K562 (cell line): ENCODE data around the gene MGAT1. TPM values are rescaled to one million over a fixed set of nuclear protein-coding genes. Genes with fewer than 3 reads are reported as not detected.

Experiments
- BCL6 ChIP-seq: fragments of 250-450 bp; sonication (Bioruptor Pico); IDR thresholded peaks from 2 replicates; pipeline ENCODE4 v1.4.0; 2020
- CBX8 ChIP-seq: fragments of 200-600 bp; sonication (generic); IDR thresholded peaks from 2 replicates; pipeline ENCODE4 v1.6.1; 2012; ENCODE audit warnings: borderline replicate concordance, mixed run types, low read depth, mild to moderate bottlenecking, moderate library complexity, mixed read lengths, low read length, control low read depth, inconsistent platforms; ENCODE audit not compliant: poor library complexity, severe bottlenecking; ENCODE audit errors: extremely low read depth
- CC2D1A ChIP-seq: fragments of 450-650 bp; IDR thresholded peaks from 2 replicates; pipeline ENCODE4 v1.6.1; 2017; ENCODE audit warnings: mild to moderate bottlenecking
- CEBPB ChIP-seq: fragments of 450-650 bp; IDR thresholded peaks from 2 replicates; pipeline ENCODE4 v1.6.1; 2016; ENCODE audit warnings: missing genetic modification characterization, missing compliant biosample characterization
- E2F6 ChIP-seq, 2 experiments: IDR thresholded peaks; 2 replicates each; pipeline ENCODE4 v1.6.1; 2011; ENCODE audit warnings: borderline replicate concordance in 1 of 2, control low read depth in 1 of 2, low read depth in 1 of 2, low read length in 1 of 2, mild to moderate bottlenecking in 1 of 2, mixed read lengths in 1 of 2, moderate library complexity in 1 of 2; ENCODE audit not compliant: insufficient read depth in 1 of 2, insufficient read length in 1 of 2, poor library complexity in 1 of 2, severe bottlenecking in 1 of 2; ENCODE audit errors: extremely low read depth in 1 of 2
- ETS1 ChIP-seq: conservative IDR thresholded peaks from 2 replicates; pipeline ENCODE4 v1.6.1; 2011; ENCODE audit warnings: low read depth, mild to moderate bottlenecking, low read length; ENCODE audit not compliant: control insufficient read depth
- IFI16 ChIP-seq: fragments of 250-450 bp; sonication (Bioruptor Pico); IDR thresholded peaks from 2 replicates; pipeline ENCODE4 v2.1.2; 2022; ENCODE audit warnings: mild to moderate bottlenecking, inconsistent platforms
- KDM2B ChIP-seq: fragments of 250-450 bp; sonication (Bioruptor Pico); IDR thresholded peaks from 2 replicates; pipeline ENCODE4 v1.8.0; 2021; ENCODE audit warnings: mild to moderate bottlenecking, moderate library complexity
- LEF1 ChIP-seq: fragments of 450-650 bp; IDR thresholded peaks from 2 replicates; pipeline ENCODE4 v1.6.1; 2016; ENCODE audit warnings: mild to moderate bottlenecking
- NCOA6 ChIP-seq: fragments of 450-650 bp; IDR thresholded peaks from 2 replicates; pipeline ENCODE4 v1.6.1; 2017; ENCODE audit warnings: mild to moderate bottlenecking
- NUFIP1 ChIP-seq: fragments of 450-650 bp; IDR thresholded peaks from 2 replicates; pipeline ENCODE4 v1.6.1; 2018; ENCODE audit not compliant: partially characterized antibody
- SMARCC2 ChIP-seq: fragments of 450-650 bp; IDR thresholded peaks from 2 replicates; pipeline ENCODE4 v1.6.1; 2017; ENCODE audit warnings: antibody characterized with exemption, moderate library complexity, mild to moderate bottlenecking, low read depth
- TCFL5 ChIP-seq: fragments of 250-450 bp; sonication (Bioruptor Pico); conservative IDR thresholded peaks from 2 replicates; pipeline ENCODE4 v1.6.1; 2021; ENCODE audit warnings: mild to moderate bottlenecking, moderate library complexity, matching md5 sums
- TRIM28 ChIP-seq: fragments of 450-650 bp; IDR thresholded peaks from 2 replicates; pipeline ENCODE4 v1.6.1; 2017
- TSC22D4 ChIP-seq: fragments of 450-650 bp; IDR thresholded peaks from 2 replicates; pipeline ENCODE4 v1.6.1; 2016; ENCODE audit warnings: missing genetic modification characterization, missing biosample characterization, control low read depth
- ZNF175 ChIP-seq: fragments of 200-800 bp; sonication (Bioruptor generic); IDR thresholded peaks from 2 replicates; pipeline ENCODE4 v1.6.1; 2016; ENCODE audit warnings: low read depth, mild to moderate bottlenecking, missing genetic modification characterization, missing compliant biosample characterization
- ZNF212 ChIP-seq: fragments of 450-650 bp; formaldehyde crosslinking; IDR thresholded peaks from 2 replicates; pipeline ENCODE4 v1.4.0; 2020; ENCODE audit warnings: mild to moderate bottlenecking
- ZNF551 ChIP-seq: fragments of 250-450 bp; sonication (Bioruptor Pico); IDR thresholded peaks from 2 replicates; pipeline ENCODE4 v1.5.0; 2021; ENCODE audit warnings: mild to moderate bottlenecking, moderate library complexity
- ZNF561 ChIP-seq: fragments of 450-650 bp; formaldehyde crosslinking; conservative IDR thresholded peaks from 2 replicates; pipeline ENCODE4 v1.4.0; 2020; ENCODE audit warnings: mild to moderate bottlenecking, moderate library complexity
- ZNF609 ChIP-seq: sonication (generic); formaldehyde crosslinking; IDR thresholded peaks from 2 replicates; pipeline ENCODE4 v1.8.1; 2023; ENCODE audit warnings: missing genetic modification reagents, mild to moderate bottlenecking, borderline replicate concordance
- ZNF75A ChIP-seq: fragments of 450-650 bp; formaldehyde crosslinking; IDR thresholded peaks from 2 replicates; pipeline ENCODE4 v1.4.0; 2020; ENCODE audit warnings: mild to moderate bottlenecking
- polyA plus RNA-seq, 8 experiments: library from polyadenylated mRNA; depleted of rRNA in 4 of 8; stranded (reverse) in 5 of 8; unstranded in 3 of 8; fragments of >200 nt; fragmentation: Nextera tagmentation in 2 of 8; fragmentation: Illumina TruSeq in 1 of 8; extraction: Ambion mirVana in 2 of 8; extraction: Trizol in 1 of 8; gene quantifications; 2 replicates each; pipeline versions ENCODE4 v1.2.1 to v1.2.3, GENCODE V29; 2011 to 2014; ENCODE audit warnings: inconsistent platforms in 1 of 8, missing spikeins in 1 of 8
- total RNA-seq, 7 experiments: library from RNA; depleted of rRNA in 6 of 7; stranded (reverse); fragments of >200 nt in 6 of 7; fragmentation: Illumina TruSeq in 2 of 7; extraction: Trizol in 2 of 7; gene quantifications; 2 replicates each; pipeline versions ENCODE4 v1.2.1 to v1.2.3, GENCODE V29; 2011 to 2021; ENCODE audit warnings: low replicate concordance in 1 of 7

The MGAT1 gene
- total and polyA plus RNA-seq, 9 of the 15 experiments (the other 6 are each of a cell fraction or from before 2014, with no cell fraction given): 3.9 to 82.7 (median 44.5) TPM

GRCh38 chr5:180802325-180803180, at the start of gene MGAT1 (continued):
- TF ChIP-seq ZNF561 (CRISPR knock-in tag): no peak
- peak; percentile 89 for TF ChIP-seq CEBPB (tag)
- no peak for TF ChIP-seq BCL6 (CRISPR knock-in tag)
- TF ChIP-seq CBX8: no peak
- no peak for TF ChIP-seq IFI16 (CRISPR knock-in tag)
- no peak for TF ChIP-seq TRIM28
- TF ChIP-seq KDM2B (CRISPR knock-in tag): peak; percentile 86; the same call in 1 of the 2 replicates
- TF ChIP-seq ZNF609 (CRISPR knock-in tag): no peak
- TF ChIP-seq ZNF551 (CRISPR knock-in tag): no peak
- TF ChIP-seq NUFIP1: no peak
- TF ChIP-seq ZNF212: peak; percentile 22; the same call in 1 of the 2 replicates
- TF ChIP-seq TSC22D4 (tag): no peak
- no peak for TF ChIP-seq TCFL5
- no peak for TF ChIP-seq SMARCC2
- TF ChIP-seq E2F6 (IDR thresholded peaks at IDR 0.05; ENCODE audit: borderline replicate concordance in 1 of 2, extremely low read depth in 1 of 2, insufficient read depth in 1 of 2, insufficient read length in 1 of 2, low read depth in 1 of 2, low read length in 1 of 2, poor library complexity in 1 of 2, severe bottlenecking in 1 of 2): peak in 1 of 2 experiments; percentile 53
- TF ChIP-seq NCOA6: peak; percentile 52; the same call in 1 of the 2 replicates
- TF ChIP-seq ZNF75A (CRISPR knock-in tag): no peak
- no peak for TF ChIP-seq CC2D1A
- TF ChIP-seq LEF1: no peak
- peak; percentile 83 for TF ChIP-seq ETS1
- TF ChIP-seq ZNF175 (CRISPR knock-in tag): no peak
